ENCODE measurements around the gene IFT88.

IFT88 gene

DNA sequence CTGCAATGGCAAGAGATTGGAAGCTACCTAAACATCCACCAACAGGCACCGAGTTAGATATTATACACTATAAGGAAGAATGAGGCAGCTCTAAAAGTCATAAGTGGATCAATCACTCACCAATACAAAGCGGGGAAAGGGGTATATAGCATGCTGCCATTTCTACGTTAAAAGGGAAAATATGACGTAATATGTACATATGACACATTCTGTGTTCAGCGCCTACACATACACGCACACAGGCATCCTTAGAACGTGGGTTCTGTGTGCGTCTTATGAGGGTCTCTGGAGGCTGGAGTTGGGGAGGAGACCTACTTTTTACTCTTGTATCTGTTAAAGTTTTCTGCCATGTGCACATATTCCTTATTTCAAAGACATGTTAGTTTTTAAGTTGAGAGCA lies 142.4 kb downstream of the IFT88 start:
- Histone ChIP-seq H3K36me3 (no peaks in the 10 kb centered on the region), H3K9me3 (no peaks in the 10 kb centered on the region), H3K4me1 (ENCODE audit: control insufficient read depth in 1 of 2, insufficient read depth in 1 of 2, low read depth in 1 of 2, low read length in 1 of 2) (no peaks in the 10 kb centered on the region), H3K27ac (no peak overlapping the region), H3K27me3 (peaks cover 58% of the 10 kb centered on the region), H3K4me3 (ENCODE audit: low read depth in 1 of 2, low read length in 1 of 2) (no peak overlapping the region)
- TF ChIP-seq, protein P1, sequence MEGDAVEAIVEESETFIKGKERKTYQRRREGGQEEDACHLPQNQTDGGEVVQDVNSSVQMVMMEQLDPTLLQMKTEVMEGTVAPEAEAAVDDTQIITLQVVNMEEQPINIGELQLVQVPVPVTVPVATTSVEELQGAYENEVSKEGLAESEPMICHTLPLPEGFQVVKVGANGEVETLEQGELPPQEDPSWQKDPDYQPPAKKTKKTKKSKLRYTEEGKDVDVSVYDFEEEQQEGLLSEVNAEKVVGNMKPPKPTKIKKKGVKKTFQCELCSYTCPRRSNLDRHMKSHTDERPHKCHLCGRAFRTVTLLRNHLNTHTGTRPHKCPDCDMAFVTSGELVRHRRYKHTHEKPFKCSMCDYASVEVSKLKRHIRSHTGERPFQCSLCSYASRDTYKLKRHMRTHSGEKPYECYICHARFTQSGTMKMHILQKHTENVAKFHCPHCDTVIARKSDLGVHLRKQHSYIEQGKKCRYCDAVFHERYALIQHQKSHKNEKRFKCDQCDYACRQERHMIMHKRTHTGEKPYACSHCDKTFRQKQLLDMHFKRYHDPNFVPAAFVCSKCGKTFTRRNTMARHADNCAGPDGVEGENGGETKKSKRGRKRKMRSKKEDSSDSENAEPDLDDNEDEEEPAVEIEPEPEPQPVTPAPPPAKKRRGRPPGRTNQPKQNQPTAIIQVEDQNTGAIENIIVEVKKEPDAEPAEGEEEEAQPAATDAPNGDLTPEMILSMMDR (IDR thresholded peaks at IDR 0.05), result no peak

DNA sequence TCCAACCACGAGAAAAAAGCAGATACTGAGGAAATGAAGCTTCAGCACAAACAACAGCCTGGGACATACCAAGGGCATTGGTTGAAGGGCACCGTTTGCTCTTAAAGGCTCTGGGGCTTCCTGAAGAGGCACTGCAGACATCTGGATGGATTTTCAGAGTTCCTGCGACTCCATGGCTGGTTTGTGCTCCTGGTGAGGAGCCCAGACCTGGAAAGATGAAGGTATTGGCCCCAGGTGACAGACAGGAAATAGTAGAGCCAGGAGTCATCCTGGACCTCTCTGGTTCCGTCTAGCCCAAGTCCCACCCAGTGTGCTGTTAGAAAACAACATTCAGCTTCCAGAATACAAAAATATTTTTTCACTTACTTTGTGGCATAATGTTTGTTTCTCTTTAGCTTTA lies 142.8 kb downstream of the IFT88 start:
- Histone ChIP-seq H3K36me3 (no peaks in the 10 kb centered on the region), H3K4me3 (ENCODE audit: low read depth in 1 of 2, low read length in 1 of 2) (no peak overlapping the region), H3K9me3 (no peaks in the 10 kb centered on the region), H3K27me3 (peaks cover 58% of the 10 kb centered on the region), H3K4me1 (ENCODE audit: control insufficient read depth in 1 of 2, insufficient read depth in 1 of 2, low read depth in 1 of 2, low read length in 1 of 2) (no peaks in the 10 kb centered on the region), H3K27ac (no peak overlapping the region)
- TF ChIP-seq, protein P1 (IDR thresholded peaks at IDR 0.05), result no peak

DNA sequence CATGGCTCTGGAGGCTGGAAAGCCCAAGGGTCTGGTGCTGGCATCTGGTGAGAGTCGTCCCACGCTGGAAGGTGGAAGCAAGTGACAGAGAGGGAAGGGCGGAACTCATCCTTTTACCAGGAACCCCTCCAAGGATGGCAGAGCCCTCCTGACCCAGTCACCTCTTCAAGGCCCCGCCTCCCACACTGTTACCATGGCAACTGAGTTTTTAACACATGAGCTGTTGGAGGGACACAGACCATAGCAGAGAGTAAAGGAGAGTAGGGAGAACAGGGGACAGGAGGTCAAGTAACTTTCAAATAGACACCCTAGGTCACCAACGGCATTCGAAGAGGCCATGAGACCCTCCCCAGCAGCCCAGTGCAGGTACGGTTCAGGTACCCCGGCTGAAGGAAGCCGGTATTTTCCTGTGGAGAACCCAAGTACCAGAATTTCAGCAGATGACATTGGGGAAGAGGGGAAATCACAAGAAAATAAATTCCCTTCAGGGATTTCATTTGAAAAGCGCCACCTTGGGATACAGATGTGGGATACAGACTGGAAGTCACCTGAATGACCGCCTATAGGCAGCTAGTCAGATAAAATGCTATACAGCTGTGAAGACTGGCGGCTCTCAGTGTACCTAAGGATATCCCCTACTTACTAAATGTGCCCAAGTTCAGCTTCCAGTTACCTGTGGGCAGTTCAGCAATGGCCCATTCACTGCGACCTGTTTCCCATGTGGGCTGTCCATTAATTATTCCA lies 144.5 kb downstream of the IFT88 start:
- Histone ChIP-seq H3K27me3 (peaks cover 46% of the 10 kb centered on the region), H3K4me1 (ENCODE audit: control insufficient read depth in 1 of 2, insufficient read depth in 1 of 2, low read depth in 1 of 2, low read length in 1 of 2) (no peaks in the 10 kb centered on the region), H3K9me3 (no peaks in the 10 kb centered on the region), H3K36me3 (no peaks in the 10 kb centered on the region), H3K4me3 (ENCODE audit: low read depth in 1 of 2, low read length in 1 of 2) (no peak overlapping the region), H3K27ac (no peak overlapping the region)
- TF ChIP-seq, protein P1 (IDR thresholded peaks at IDR 0.05), result no peak

DNA sequence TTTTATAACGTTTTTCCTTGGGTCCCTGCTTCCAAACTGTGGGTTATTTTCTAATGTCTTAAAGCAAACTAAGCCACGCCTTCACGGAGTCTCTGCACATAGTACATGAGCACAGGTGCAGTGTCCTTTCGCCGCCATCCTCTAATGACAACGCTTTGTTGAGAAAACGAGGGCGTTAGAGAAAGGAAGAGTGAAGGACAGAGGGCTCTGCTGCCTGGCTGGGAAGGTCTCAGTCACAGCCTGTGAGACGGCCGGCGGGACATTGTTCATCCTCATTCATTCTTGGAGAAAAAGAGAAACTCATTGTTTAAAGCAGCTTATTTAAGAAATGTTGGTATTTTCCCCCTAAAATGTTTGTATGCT lies 146.0 kb downstream of the IFT88 start:
- H3K4me3 ChIP-seq (ENCODE audit: low read depth in 1 of 2, low read length in 1 of 2), result no peak overlapping the region
- TF ChIP-seq, protein P1 (IDR thresholded peaks at IDR 0.05), result no peak
- H3K27ac ChIP-seq, result no peak overlapping the region
- H3K4me1 ChIP-seq (ENCODE audit: control insufficient read depth in 1 of 2, insufficient read depth in 1 of 2, low read depth in 1 of 2, low read length in 1 of 2), result no peaks in the 10 kb centered on the region
- H3K27me3 ChIP-seq, result peaks cover 41% of the 10 kb centered on the region
- no peaks in the 10 kb centered on the region for H3K36me3 ChIP-seq
- no peaks in the 10 kb centered on the region for H3K9me3 ChIP-seq

DNA sequence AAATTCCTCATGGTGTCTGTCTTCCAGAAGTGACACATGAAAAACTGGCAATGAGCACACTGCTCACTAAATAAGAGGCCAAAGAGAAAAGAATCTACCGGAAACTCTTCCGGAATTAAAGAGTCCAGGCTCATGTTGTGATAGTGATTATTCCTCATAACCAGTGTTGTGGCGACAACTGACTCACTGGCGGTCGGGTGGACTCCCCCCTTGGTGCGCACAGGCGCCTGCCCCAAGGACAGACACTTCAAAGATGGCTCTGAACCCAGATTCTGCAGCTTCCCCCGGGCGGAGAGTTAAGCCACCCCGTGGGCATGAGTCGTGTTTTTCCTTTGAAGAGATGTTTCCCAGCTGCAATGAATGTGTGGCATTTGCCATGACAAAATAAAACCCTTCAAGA lies 146.8 kb downstream of the IFT88 start:
- TF ChIP-seq, protein P1 (IDR thresholded peaks at IDR 0.05), result no peak
- Histone ChIP-seq H3K36me3 (no peaks in the 10 kb centered on the region), H3K4me1 (ENCODE audit: control insufficient read depth in 1 of 2, insufficient read depth in 1 of 2, low read depth in 1 of 2, low read length in 1 of 2) (no peaks in the 10 kb centered on the region), H3K27ac (no peak overlapping the region), H3K27me3 (peaks cover 41% of the 10 kb centered on the region), H3K9me3 (no peaks in the 10 kb centered on the region), H3K4me3 (ENCODE audit: low read depth in 1 of 2, low read length in 1 of 2) (no peak overlapping the region)
